ENCODE results near the gene VWA5B2.

The VWA5B2 gene

DNA sequence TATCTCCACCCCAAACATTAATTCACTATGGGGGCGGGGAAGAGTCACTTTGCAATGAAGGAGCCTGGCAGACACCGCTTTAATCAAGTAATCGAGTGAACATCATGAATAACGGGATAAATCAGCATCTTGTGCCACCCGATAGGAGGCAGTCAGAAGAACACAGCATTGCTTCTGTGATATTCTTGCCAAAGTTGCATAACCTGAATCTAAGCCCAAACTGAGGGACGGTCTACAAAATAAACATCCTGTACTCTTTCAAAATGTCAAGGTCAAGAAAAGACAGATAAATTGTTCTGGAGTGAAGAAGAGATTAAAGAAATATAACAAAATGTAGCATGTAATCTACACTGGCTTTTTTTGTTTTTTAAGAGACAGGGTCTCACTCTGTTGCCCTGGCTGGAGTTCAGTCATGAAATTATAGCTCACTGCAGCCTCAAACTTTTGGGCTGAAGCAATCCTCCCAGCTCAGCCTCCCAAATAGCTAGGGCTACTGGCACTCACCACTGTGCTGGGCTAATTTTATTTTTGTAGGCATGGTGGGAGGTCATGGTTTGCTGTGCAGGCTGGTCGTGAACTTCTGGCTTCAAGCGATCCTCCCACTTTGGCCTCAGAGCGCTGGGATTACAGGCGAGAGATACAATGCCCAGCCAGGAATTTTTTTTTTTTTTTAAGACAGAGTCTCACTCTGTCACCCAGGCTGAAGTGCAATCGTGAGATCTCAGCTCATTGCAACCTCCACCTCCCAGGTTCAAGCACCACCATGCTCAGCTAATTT is 20.1 kb upstream of the VWA5B2 start:
- TF ChIP-seq, protein P1, sequence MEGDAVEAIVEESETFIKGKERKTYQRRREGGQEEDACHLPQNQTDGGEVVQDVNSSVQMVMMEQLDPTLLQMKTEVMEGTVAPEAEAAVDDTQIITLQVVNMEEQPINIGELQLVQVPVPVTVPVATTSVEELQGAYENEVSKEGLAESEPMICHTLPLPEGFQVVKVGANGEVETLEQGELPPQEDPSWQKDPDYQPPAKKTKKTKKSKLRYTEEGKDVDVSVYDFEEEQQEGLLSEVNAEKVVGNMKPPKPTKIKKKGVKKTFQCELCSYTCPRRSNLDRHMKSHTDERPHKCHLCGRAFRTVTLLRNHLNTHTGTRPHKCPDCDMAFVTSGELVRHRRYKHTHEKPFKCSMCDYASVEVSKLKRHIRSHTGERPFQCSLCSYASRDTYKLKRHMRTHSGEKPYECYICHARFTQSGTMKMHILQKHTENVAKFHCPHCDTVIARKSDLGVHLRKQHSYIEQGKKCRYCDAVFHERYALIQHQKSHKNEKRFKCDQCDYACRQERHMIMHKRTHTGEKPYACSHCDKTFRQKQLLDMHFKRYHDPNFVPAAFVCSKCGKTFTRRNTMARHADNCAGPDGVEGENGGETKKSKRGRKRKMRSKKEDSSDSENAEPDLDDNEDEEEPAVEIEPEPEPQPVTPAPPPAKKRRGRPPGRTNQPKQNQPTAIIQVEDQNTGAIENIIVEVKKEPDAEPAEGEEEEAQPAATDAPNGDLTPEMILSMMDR (IDR thresholded peaks at IDR 0.05; ENCODE audit: low read depth, low read length, missing control alignments), result no peak
- no peaks in the 10 kb centered on the region for H3K27me3 ChIP-seq (replicated peaks)
- H3K27ac ChIP-seq, result no peak overlapping the region
- no peak overlapping the region for H3K4me3 ChIP-seq (ENCODE audit: low read depth, low read length)
- in situ Hi-C loops (cut with HindIII; ENCODE audit: low pct_ligation_motif_present, low sequenced_read_pairs), result no loop called here
- DNase-seq, result no peak
- H3K36me3 ChIP-seq (replicated peaks), result no peaks in the 10 kb centered on the region

DNA sequence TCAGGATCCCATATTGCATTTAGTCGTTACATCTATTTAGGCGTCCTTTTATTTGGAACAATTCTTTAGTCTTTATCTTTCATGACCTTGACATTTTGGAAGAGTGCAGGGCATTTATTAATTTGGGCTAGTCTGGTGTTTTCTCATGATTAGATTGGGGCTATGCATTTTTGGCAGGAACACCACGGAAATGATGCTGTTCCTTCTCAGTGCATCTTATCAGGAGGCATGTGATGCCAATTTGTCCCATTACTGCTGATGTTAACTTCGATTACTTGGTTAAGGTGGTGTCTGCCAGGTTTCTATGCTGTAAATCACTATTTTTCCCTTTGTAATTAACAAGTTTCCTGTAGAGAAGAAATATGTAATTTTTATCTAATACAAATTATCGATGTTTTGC is 18.1 kb upstream of the VWA5B2 start:
- no peak for DNase-seq
- TF ChIP-seq, protein P1 (IDR thresholded peaks at IDR 0.05; ENCODE audit: low read depth, low read length, missing control alignments), result no peak
- no peak overlapping the region for H3K27ac ChIP-seq
- no peaks in the 10 kb centered on the region for H3K36me3 ChIP-seq (replicated peaks)
- H3K4me3 ChIP-seq (ENCODE audit: low read depth, low read length), result no peak overlapping the region
- in situ Hi-C loops (cut with HindIII; ENCODE audit: low pct_ligation_motif_present, low sequenced_read_pairs), result no loop called here
- H3K27me3 ChIP-seq (replicated peaks), result no peaks in the 10 kb centered on the region

DNA sequence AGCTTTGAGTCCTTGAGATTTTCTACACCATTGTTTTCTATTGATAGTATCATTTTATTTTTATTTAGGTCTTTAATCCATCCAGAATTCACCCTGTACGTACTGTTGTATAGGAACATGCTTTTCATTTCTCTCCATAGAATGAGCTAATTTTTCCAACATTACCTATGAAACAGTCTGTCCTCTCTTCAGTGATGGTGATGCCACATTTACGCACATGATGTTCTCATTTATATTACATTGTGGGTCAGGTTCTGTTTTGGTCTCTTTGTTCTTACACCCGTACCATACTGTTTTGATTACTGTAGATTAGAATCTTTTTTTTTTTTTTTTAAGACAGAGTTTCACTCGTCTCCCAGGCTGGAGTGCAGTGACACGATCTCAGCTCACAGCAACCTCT is 17.7 kb upstream of the VWA5B2 start:
- H3K27me3 ChIP-seq (replicated peaks), result no peaks in the 10 kb centered on the region
- no peak overlapping the region for H3K27ac ChIP-seq
- TF ChIP-seq, protein P1 (IDR thresholded peaks at IDR 0.05; ENCODE audit: low read depth, low read length, missing control alignments), result no peak
- in situ Hi-C loops (cut with HindIII; ENCODE audit: low pct_ligation_motif_present, low sequenced_read_pairs), result no loop called here
- DNase-seq, result no peak
- no peaks in the 10 kb centered on the region for H3K36me3 ChIP-seq (replicated peaks)
- H3K4me3 ChIP-seq (ENCODE audit: low read depth, low read length), result no peak overlapping the region

DNA sequence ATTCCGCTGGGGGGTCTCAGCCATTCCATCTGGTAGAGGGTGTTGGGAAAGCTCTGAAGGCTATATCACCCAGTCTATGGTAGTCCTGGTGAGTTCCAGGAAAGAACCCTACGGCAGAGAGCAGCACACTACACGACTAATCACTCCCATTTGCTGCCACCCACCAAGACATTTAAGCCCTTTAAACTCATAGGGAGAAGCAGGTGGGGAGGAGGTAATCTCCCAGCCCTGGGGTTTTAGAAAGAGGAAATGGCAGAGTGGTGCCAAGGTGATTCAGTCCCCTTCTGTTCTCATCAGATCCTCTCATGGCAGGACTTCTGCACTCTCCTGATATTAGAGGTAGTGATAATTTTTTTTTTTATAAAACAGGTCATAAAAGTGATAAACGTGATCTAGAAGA is 10.6 kb upstream of the VWA5B2 start:
- in situ Hi-C loops (cut with HindIII; ENCODE audit: low pct_ligation_motif_present, low sequenced_read_pairs), result no loop called here
- TF ChIP-seq, protein P1 (IDR thresholded peaks at IDR 0.05; ENCODE audit: low read depth, low read length, missing control alignments), result no peak
- H3K36me3 ChIP-seq (replicated peaks), result no peaks in the 10 kb centered on the region
- no peak overlapping the region for H3K4me3 ChIP-seq (ENCODE audit: low read depth, low read length)
- no peaks in the 10 kb centered on the region for H3K27me3 ChIP-seq (replicated peaks)
- no peak for DNase-seq
- H3K27ac ChIP-seq, result no peak overlapping the region

DNA sequence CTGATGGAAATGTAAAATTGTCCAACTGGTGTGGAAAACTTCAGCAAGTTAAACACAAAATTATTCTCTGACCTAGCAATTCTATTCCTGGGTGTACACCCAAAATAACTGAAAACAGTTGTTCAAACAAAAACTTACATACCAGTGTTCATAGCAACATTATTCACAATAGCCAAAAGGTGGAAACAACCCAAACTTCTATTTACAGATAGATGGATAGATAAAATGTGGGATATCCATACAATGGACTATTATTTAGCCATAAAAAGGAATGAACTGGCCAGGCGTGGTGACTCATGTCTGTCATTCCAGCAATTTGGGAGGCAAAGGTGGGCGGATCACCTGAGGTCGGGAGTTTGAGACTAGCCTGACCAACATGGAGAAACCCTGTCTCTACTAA is 6.9 kb upstream of the VWA5B2 start:
- DNase-seq, result no peak
- H3K4me3 ChIP-seq (ENCODE audit: low read depth, low read length), result no peak overlapping the region
- TF ChIP-seq, protein P1 (IDR thresholded peaks at IDR 0.05; ENCODE audit: low read depth, low read length, missing control alignments), result no peak
- in situ Hi-C loops (cut with HindIII; ENCODE audit: low pct_ligation_motif_present, low sequenced_read_pairs), result no loop called here
- H3K36me3 ChIP-seq (replicated peaks), result no peaks in the 10 kb centered on the region
- H3K27ac ChIP-seq, result no peak overlapping the region
- peaks cover under 1% of the 10 kb centered on the region for H3K27me3 ChIP-seq (replicated peaks)

DNA sequence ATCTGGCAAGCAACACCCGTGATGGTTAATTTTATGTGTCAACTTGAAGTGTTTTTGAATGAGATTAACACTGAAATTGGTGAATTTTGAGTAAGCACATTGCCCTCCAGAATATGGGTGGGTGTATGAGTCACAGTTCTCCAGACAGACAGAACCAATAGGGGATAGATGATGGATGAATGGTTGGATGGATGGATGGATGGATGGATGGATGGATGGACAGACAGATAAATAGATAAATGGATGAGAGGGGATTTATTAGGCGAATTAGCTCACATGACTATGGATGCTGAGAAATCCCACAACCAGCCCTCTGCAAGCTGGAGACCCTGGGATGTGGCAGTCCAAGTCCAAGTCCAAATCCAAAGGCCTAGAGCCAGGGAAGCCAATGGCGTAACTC is 5.4 kb upstream of the VWA5B2 start:
- Histone ChIP-seq H3K36me3 (replicated peaks) (no peaks in the 10 kb centered on the region), H3K4me3 (ENCODE audit: low read depth, low read length) (no peak overlapping the region), H3K27me3 (replicated peaks) (peaks cover 13% of the 10 kb centered on the region), H3K27ac (no peak overlapping the region)
- TF ChIP-seq, protein P1 (IDR thresholded peaks at IDR 0.05; ENCODE audit: low read depth, low read length, missing control alignments), result no peak
- DNase-seq, result no peak
- in situ Hi-C loops (cut with HindIII; ENCODE audit: low pct_ligation_motif_present, low sequenced_read_pairs), result no loop called here
